Keratinocyte (primary cell): ENCODE results near the gene RETREG1. TPM values are rescaled to one million over a fixed set of nuclear protein-coding genes. Genes with fewer than 3 reads are reported as not detected.
A peak's percentile ranks its signal among the peaks of the same experiment; 100 is the strongest.

Experiments used
- DNase-seq: peaks from one replicate; pipeline ENCODE4 v3.0.0-alpha.2; 2011; ENCODE audit warnings: low read depth, missing footprints, low spot score
- FAIRE-seq: peaks from 2 replicates; lab custom pipeline; 2011; peaks lifted over from hg19 to GRCh38; lab: Jason Lieb, UNC
- H2AFZ ChIP-seq: 2 replicates; pipeline ENCODE4 v1.6.0; 2012; ENCODE audit warnings: low read length, control low read depth, inconsistent platforms; ENCODE audit not compliant: control insufficient read depth
- H3K27ac ChIP-seq: 2 replicates; pipeline ENCODE4 v1.5.1; 2011; ENCODE audit warnings: low read length; ENCODE audit not compliant: control insufficient read depth, insufficient read depth
- H3K27me3 ChIP-seq: 3 replicates; pipeline ENCODE4 v1.6.0; 2011; ENCODE audit warnings: low read length; ENCODE audit not compliant: control insufficient read depth, insufficient read depth; ENCODE audit errors: extremely low read depth
- H3K36me3 ChIP-seq, 2 experiments: 2 replicates in 1 of 2; 3 replicates in 1 of 2; pipeline ENCODE4 v1.5.1; 2011; ENCODE audit warnings: low read length in 2 of 2, mild to moderate bottlenecking in 1 of 2; ENCODE audit not compliant: control insufficient read depth in 2 of 2, insufficient read depth in 2 of 2; ENCODE audit errors: extremely low read depth in 1 of 2
- H3K4me1 ChIP-seq: 3 replicates; pipeline ENCODE4 v1.5.1; 2011; ENCODE audit warnings: low read length; ENCODE audit not compliant: control insufficient read depth, insufficient read depth; ENCODE audit errors: extremely low read depth
- H3K4me2 ChIP-seq: 3 replicates; pipeline ENCODE4 v1.6.0; 2011; ENCODE audit warnings: low read depth, low read length; ENCODE audit not compliant: control insufficient read depth, insufficient read depth; ENCODE audit errors: extremely low read depth
- H3K4me3 ChIP-seq, 3 experiments: fragments of 200-600 bp in 1 of 3; sonication (generic) in 1 of 3; 2 replicates in 2 of 3; 3 replicates in 1 of 3; pipeline ENCODE4 v1.5.1; 2011 to 2016; ENCODE audit warnings: low read length in 3 of 3, mild to moderate bottlenecking in 3 of 3, control low read depth in 2 of 3, inconsistent platforms in 1 of 3, low read depth in 1 of 3, mixed read lengths in 1 of 3, mixed run types in 1 of 3, moderate library complexity in 1 of 3; ENCODE audit not compliant: control insufficient read depth in 2 of 3, insufficient read depth in 2 of 3; ENCODE audit errors: extremely low read depth in 1 of 3
- H3K79me2 ChIP-seq: 2 replicates; pipeline ENCODE4 v1.6.0; 2012; ENCODE audit warnings: low read length; ENCODE audit not compliant: control insufficient read depth, insufficient read depth
- H3K9ac ChIP-seq: 3 replicates; pipeline ENCODE4 v1.6.0; 2011; ENCODE audit warnings: low read length; ENCODE audit not compliant: control insufficient read depth, insufficient read depth; ENCODE audit errors: extremely low read depth
- H3K9me1 ChIP-seq: 3 replicates; pipeline ENCODE4 v1.6.0; 2011; ENCODE audit warnings: low read length; ENCODE audit not compliant: control insufficient read depth, insufficient read depth; ENCODE audit errors: extremely low read depth
- H3K9me3 ChIP-seq: 2 replicates; pipeline ENCODE4 v1.5.1; 2012; ENCODE audit warnings: low read depth, low read length; ENCODE audit not compliant: control insufficient read depth
- H4K20me1 ChIP-seq: 3 replicates; pipeline ENCODE4 v1.6.0; 2011; ENCODE audit warnings: low read length; ENCODE audit not compliant: control insufficient read depth, insufficient read depth; ENCODE audit errors: extremely low read depth
- EZH2 ChIP-seq: IDR thresholded peaks from one replicate; pipeline ENCODE4 v1.6.1; 2012; ENCODE audit warnings: inconsistent platforms, mild to moderate bottlenecking, low read length, moderate library complexity
- dilution Hi-C: fragments of 300-500 bp; cut with MboI; formaldehyde crosslinking; loops from one replicate; pipeline ENCODE4 v1.7.0; 2020; ENCODE audit warnings: low sequenced_read_pairs; ENCODE audit not compliant: extremely low pct_ligation_motif_present
- polyA plus RNA-seq, 5 experiments: library from polyadenylated mRNA; depleted of rRNA in 3 of 5; stranded (reverse) in 3 of 5; stranded (forward) in 1 of 5; unstranded in 1 of 5; fragments of >200 nt; gene quantifications; 1 replicate in 1 of 5; 2 replicates in 3 of 5; 3 replicates in 1 of 5; pipeline versions ENCODE4 v1.2.1 to v1.2.3, GENCODE V29; 2011 to 2012; ENCODE audit warnings: missing spikeins in 2 of 5, low read depth in 1 of 5, low replicate concordance in 1 of 5
- TF ChIP-seq, protein P1 (sequence below), 3 experiments: IDR thresholded peaks in 1 of 3; conservative IDR thresholded peaks in 1 of 3; optimal IDR thresholded peaks in 1 of 3; 2 replicates in 2 of 3; 3 replicates in 1 of 3; pipeline versions ENCODE3 to v1.5.1; 2011; ENCODE audit warnings: low read length in 3 of 3, mild to moderate bottlenecking in 3 of 3, moderate library complexity in 2 of 3, control low read depth in 1 of 3, inconsistent platforms in 1 of 3; ENCODE audit not compliant: insufficient read depth in 2 of 3; ENCODE audit errors: extremely low read depth in 1 of 3

The RETREG1 gene
- polyA plus RNA-seq, 1 donor (not counting 4 experiments of a cell fraction or from before 2014, with no cell fraction given), result 7.4 TPM

DNA sequence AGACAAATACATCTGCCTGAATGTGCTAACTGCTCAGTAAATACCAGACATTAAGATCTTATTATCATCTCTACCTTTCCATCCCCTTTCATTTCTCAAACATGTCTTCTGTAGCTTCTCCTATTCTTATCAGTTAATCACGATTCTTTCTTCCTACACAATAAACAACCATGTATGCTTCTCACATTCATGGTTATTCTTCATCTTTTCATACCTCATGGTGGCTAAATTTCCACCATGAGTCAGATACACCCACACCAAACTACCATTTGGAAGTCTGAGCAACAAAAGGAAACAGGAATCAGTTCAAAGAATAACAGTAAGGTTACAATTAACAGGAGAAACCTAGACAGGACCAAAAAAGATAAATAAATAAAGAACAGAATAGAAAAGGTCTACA is 158.9 kb downstream of the RETREG1 start:
- no peaks in the 10 kb centered on the region for H3K9me1 ChIP-seq
- TF ChIP-seq, protein P1, sequence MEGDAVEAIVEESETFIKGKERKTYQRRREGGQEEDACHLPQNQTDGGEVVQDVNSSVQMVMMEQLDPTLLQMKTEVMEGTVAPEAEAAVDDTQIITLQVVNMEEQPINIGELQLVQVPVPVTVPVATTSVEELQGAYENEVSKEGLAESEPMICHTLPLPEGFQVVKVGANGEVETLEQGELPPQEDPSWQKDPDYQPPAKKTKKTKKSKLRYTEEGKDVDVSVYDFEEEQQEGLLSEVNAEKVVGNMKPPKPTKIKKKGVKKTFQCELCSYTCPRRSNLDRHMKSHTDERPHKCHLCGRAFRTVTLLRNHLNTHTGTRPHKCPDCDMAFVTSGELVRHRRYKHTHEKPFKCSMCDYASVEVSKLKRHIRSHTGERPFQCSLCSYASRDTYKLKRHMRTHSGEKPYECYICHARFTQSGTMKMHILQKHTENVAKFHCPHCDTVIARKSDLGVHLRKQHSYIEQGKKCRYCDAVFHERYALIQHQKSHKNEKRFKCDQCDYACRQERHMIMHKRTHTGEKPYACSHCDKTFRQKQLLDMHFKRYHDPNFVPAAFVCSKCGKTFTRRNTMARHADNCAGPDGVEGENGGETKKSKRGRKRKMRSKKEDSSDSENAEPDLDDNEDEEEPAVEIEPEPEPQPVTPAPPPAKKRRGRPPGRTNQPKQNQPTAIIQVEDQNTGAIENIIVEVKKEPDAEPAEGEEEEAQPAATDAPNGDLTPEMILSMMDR (optimal IDR thresholded peaks at IDR 0.05 in 1 of 3, IDR thresholded peaks at IDR 0.05 in 1 of 3, conservative IDR thresholded peaks at IDR 0.05 in 1 of 3; ENCODE audit: extremely low read depth in 1 of 3, insufficient read depth in 2 of 3, low read length in 3 of 3), result no peak
- TF ChIP-seq EZH2, result no peak
- peaks cover 24 to 46% of the 10 kb centered on the region in 2 experiments for H3K36me3 ChIP-seq
- H3K9me3 ChIP-seq, result no peaks in the 10 kb centered on the region
- H2AFZ ChIP-seq, result no peak overlapping the region
- dilution Hi-C loops, result no loop called here
- no peak overlapping the region for H3K4me3 ChIP-seq
- no peak overlapping the region for H3K27ac ChIP-seq
- FAIRE-seq (no peak), DNase-seq (no peak)
- H3K4me2 ChIP-seq, result no peak overlapping the region
- H3K9ac ChIP-seq, result no peak overlapping the region
- H3K79me2 ChIP-seq, result peaks cover 56% of the 10 kb centered on the region
- no peaks in the 10 kb centered on the region for H3K27me3 ChIP-seq
- H3K4me1 ChIP-seq, result peaks cover 13% of the 10 kb centered on the region
- H4K20me1 ChIP-seq, result no peaks in the 10 kb centered on the region

DNA sequence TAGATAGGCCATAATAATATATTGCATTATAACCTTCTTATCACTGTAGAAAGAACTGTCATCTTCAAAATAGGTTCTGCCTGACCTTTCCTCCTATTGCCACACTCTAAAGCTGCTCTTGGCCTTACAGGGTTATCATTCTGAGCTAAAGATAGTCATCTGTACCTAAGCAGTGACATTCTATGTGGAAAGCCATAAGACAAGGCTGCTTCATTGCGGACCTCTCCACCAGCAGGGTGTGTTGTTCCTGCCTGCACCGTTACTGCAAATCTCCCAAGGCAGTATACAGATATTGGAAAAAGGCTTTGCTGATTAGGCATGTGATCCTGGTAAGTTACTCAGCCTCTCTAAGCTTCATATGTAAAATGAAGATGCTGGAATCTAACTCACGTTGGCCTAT is 159.3 kb downstream of the RETREG1 start:
- Histone ChIP-seq H3K9me3 (no peaks in the 10 kb centered on the region), H3K4me3 (no peak overlapping the region), H3K27me3 (no peaks in the 10 kb centered on the region), H3K36me3 (peaks cover 21 to 47% of the 10 kb centered on the region in 2 experiments), H3K4me1 (peaks cover 13% of the 10 kb centered on the region), H3K79me2 (peaks cover 53% of the 10 kb centered on the region), H3K4me2 (no peak overlapping the region), H3K27ac (no peak overlapping the region), H4K20me1 (no peaks in the 10 kb centered on the region), H3K9ac (no peak overlapping the region), H3K9me1 (no peaks in the 10 kb centered on the region), H2AFZ (no peak overlapping the region)
- FAIRE-seq (no peak), DNase-seq (no peak)
- dilution Hi-C loops, result no loop called here
- TF ChIP-seq EZH2, result no peak
- TF ChIP-seq, protein P1 (optimal IDR thresholded peaks at IDR 0.05 in 1 of 3, IDR thresholded peaks at IDR 0.05 in 1 of 3, conservative IDR thresholded peaks at IDR 0.05 in 1 of 3; ENCODE audit: extremely low read depth in 1 of 3, insufficient read depth in 2 of 3, low read length in 3 of 3), result peak in 1 of 3 experiments; percentile 21
